ENCODE measurements around the gene ANO7. TPM values are rescaled to one million over a fixed set of nuclear protein-coding genes. Genes with fewer than 3 reads are reported as not detected.

Gene ANO7
- total RNA-seq, 2 experiments from 2014 or later: 3.1 to 4.0 TPM

DNA sequence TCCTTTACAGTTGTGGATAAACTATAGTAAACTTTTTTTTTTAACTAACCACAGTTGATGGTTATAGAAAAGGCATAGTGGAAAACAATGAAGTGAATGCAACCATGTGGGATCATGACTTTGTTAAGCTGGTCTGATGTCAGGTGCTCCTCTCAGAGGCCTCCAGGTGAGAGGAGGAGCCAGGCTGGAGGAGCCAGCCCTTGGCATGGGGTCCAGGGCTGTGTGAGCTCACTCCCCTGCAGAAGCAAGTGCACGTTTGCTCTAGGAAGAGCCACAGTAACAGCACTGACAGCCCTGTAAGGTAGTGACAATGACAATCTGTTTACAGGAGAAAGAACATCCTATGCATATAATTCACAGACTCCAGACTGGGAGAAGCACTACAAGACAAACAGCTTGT is 32.5 kb upstream of the ANO7 start:
- ChIA-PET POLR2A (interaction anchor here (0.8 kb wide), 1 partner anchor 46 kb away, joined by 3 read pairs; no protein-coding TSS in a partner anchor), CTCF (interaction anchor here (0.6 kb wide), 1 partner anchor 79 kb away, joined by 3 read pairs; no protein-coding TSS in a partner anchor)

DNA sequence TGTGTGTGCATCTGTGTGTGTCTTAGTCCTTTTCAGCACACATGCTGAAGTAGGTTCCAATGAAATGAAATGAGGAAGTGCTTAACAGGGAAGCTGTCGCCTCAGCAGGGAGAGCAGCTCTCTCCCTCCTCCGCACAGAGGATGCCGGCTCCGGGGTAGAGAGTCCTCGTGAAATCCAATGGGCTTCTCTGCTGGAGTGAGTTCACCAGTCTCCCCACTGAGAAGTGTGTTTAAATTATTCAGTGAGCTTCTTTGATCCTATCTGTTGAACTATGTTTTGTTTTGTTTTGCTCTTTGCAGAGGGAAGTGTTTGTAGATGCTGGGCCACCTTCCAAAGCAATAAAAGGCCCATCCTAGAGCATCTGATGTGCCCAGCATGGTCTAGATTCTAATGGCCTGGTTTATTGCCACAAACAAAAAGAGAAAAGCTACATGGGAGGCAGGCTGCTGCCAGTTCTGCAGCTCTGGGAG is 31.5 kb upstream of the ANO7 start:
- ChIA-PET CTCF (interaction anchor here (1.7 kb wide), 1 partner anchor 79 kb away, joined by 5 read pairs; no protein-coding TSS in a partner anchor), POLR2A (no interaction called here)

DNA sequence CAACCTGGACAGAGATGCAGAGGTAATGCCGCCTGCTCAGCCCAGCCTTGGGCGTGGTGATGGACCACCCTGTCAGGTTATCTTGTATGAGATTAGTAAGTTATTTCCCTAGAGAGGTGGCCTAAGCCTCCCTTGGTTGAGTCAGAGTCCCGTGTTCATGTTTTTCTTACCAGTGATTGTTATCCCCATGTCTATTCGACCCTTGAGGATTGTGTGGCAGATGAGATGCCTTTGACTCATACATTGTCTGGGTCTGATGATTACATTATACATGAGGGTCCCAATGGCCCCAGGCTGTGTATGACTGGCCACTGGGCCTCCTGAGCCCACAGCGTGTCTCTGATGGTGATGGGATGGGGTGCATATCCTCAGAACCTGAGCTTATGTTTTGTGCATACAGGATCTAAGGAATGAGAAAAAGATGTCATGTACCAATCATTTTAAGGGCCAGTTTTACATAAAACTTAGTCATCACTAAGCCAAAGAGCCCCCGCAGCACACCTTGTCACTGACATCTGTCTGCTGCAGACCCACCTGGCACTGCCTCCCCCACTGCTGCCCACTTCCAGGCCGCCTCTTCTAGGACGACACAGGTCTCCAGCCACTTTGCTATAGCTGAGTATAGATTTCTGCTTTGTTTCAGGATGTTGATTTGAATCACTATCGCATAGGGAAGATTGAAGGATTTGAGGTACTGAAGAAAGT is 30.5 kb upstream of the ANO7 start:
- CTCF ChIA-PET: interaction anchor here (1.7 kb wide), 1 partner anchor 80 kb away, joined by 5 read pairs; no protein-coding TSS in a partner anchor
- POLR2A ChIA-PET: no interaction called here

DNA sequence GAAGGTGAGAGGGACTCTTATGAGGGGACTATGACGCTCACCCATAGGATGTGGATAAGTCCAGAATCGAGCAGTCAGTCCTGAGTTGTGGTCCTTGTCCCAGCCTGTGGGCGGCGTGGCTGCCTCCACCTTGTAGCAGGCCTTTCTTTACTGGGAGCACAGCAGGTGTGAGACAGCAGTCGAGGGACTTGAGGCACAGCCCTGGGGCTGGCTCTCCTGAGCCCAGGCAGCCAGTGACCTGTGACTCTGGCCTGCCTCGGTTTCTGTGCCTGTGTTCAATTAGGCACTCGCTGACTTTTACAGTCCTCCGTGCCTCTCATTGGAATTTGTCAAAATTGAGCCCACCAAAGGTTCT is 30.0 kb upstream of the ANO7 start:
- ChIA-PET CTCF (interaction anchor here (1.7 kb wide), 1 partner anchor 80 kb away, joined by 5 read pairs; no protein-coding TSS in a partner anchor), POLR2A (no interaction called here)

DNA sequence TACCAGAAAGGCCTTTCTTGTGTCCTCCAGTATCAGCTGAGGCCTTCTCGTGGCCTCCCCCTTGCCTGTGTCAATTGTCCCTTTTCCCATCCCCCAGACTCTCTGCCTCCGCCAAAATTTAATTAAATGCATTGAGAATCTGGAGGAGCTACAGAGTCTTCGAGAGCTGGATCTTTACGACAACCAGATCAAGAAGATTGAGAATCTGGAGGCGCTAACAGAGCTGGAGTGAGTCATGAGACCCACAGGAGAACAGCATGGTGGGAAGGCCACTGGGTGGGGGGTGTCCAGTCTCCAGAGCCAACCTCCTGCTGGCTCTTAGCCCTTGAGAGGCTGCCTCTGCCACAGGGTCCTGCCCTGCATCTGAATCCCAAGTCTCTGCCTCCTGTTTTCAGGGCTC is 29.4 kb upstream of the ANO7 start:
- CTCF ChIA-PET: no interaction called here
- POLR2A ChIA-PET: no interaction called here

DNA sequence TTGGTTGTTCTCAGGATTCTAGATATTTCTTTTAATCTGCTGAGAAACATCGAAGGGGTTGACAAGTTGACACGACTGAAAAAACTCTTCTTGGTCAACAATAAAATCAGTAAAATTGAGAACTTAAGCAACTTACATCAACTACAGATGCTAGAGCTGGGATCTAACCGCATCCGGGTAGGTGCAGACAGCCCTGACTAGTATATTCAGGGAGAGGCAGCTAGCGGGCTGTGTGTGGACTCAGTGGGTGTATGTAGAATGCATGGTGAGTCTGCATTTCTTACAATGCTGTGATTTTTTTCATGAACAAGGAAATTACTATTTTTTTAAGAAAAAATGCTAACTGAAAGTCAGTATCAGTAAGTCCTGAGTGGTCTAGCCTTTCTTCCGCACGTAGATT is 28.2 kb upstream of the ANO7 start:
- ChIA-PET POLR2A (no interaction called here), CTCF (no interaction called here)

DNA sequence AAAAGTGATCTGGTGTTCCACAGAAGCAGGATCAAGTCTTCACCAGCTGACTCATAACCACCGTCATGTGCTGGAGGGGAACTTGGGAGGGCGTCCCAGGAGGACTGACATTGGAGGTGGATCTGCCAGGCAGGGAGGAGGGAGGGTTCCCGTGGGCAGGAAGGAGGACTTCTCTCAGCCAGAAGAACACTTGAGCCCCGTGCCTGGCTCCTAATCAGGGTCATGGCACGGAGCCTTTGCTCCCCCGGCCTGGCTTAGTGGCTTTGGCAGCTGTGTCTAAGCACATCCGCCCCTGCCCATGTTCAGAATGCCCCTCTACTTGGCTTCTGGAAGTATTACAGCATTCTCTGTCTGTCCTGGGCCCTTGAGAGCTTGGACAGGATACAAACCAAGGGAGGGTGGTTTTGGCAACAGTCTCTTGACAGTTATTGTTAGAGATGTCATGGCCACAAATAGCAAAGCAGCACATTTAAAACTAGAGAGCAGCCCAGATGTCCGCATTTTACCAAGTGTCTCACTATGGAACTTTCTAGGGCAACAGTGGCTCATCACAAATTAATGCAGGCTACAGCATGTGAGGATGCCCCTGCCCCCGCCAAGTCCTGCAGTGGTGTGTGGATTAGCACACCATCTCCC is 26.7 kb upstream of the ANO7 start:
- POLR2A ChIA-PET: no interaction called here
- CTCF ChIA-PET: no interaction called here

DNA sequence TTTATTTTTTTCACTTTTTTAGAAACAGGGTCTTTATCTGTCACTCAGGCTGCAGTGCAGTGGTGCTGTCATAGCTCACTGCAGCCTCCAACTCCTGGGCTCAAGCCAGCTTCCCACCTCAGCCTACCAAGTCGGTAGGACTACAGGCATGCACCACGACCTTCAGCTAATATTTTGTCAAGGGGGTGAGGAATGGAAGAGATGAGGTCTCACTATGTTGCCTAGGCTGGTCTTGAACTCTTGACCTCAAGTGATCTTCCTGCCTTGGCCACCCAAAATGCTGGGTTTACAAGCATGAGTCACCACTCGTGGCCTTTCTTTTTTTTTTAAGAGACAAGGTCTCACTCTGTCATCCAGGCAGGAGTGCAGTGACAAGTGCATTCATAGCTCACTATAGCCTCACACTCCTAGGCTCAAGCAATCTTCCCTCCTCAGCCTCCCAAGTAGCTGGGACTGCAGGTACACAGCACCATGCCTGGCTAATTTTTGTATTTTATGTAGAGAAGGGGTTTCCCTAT is 24.8 kb upstream of the ANO7 start:
- POLR2A ChIA-PET: no interaction called here
- CTCF ChIA-PET: no interaction called here

DNA sequence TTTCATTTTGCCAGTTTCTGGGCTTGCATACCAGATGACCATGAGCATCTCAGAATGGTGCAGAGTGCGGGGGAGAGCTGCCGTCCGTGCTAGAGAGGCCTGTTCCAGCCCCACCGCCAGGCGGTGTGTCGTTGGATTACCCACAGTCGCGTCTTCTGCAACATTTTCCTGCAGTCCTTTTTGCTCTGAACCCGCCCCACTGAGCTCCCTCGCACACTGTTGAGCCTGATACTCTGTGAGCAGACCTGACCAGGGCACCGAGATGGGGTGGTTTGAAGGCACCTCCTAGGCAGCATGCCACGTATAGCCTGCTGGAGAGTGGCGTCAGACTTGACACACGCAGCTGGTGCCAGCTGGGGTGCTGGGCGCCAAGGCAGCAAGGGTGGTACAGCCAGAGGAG is 20.1 kb upstream of the ANO7 start:
- POLR2A ChIA-PET: no interaction called here
- CTCF ChIA-PET: interaction anchor here (1.1 kb wide), 1 partner anchor 90 kb away, joined by 4 read pairs; no protein-coding TSS in a partner anchor

DNA sequence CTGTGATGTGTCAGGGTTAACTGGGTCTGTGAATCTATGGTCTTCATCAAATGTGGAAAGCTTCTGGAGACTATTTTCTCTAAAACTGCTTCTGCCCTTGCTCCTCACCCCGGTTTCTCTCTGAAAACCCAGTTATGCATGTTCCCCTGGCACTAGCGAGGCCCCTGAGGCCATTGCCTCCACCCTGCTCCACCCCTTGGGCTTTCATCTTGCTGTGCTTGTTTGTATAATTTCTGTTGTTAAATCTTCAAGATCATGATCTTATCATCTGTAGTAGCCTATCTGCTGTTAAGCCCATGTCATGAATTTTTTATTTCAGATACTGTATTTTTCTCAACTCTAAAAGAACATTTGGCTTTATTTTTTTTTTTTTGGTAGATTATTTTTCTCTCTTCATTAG is 14.9 kb upstream of the ANO7 start:
- POLR2A ChIA-PET: no interaction called here
- CTCF ChIA-PET: interaction anchor here (1.5 kb wide), 1 partner anchor 24 kb away, joined by 3 read pairs; no protein-coding TSS in a partner anchor

DNA sequence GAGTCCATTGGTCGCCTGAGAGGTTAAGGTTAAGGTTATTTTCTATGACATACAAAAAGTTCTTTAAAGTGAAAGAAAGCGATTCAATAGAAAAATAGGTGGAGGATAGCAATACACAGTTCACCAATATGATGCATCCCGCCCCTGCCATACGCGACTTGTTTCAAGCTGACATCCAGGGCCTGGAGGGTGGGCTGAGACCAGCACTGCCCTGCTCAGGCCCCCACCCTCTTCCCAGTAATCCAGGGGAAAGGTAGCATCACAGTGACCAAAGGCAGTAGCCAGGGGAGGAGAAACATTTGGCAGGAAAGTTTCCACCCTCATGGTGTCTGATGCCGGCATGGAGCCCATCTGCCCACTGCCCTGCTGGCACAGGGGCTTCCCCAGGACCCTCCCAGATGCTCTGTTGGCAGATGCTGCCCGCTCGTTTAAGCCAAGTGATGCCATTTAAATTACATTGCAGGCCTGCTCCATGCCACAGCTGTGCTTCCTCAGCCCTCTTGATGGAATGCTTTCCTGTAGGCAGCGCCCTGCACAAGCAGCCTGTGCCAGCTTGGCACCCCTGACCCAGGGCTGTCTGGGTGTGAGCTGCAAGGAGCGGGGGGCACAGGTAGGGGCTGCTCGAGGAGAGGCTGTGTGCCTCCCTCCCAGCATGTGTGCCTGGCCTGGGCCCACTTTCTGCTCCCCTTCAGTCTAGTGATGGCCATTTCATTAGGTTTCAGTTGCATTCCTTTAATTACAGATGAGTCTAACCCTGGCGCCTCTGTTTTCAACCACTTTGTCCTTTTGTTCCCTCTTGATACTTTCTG is 10.7 kb upstream of the ANO7 start:
- CTCF ChIA-PET: interaction anchor here (0.7 kb wide), 1 partner anchor 888 kb away, joined by 3 read pairs; no protein-coding TSS in a partner anchor
- POLR2A ChIA-PET: no interaction called here

DNA sequence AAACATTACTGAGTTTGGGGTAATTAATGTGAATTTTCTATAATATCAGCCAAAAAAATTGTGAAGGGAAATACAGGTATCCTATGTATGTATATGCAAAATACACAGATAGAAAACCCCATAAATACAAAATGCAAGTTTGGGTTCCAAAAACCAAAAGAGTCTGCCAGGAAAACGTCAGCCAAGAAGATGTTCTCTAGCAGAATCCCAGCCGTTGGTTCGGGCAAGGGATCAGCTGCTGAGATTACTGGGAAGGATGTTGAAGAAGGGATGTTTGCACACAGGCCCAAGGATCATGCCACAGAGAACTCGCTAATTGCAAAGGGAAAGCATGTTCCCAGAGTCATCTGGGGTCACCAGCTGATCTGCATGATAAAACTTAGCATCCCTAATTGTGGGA is 9.5 kb upstream of the ANO7 start:
- ChIA-PET CTCF (no interaction called here), POLR2A (interaction anchor here (1.8 kb wide), 1 partner anchor 29 kb away, joined by 7 read pairs; the partner anchor contains the start of genes PASK and PPP1R7)

DNA sequence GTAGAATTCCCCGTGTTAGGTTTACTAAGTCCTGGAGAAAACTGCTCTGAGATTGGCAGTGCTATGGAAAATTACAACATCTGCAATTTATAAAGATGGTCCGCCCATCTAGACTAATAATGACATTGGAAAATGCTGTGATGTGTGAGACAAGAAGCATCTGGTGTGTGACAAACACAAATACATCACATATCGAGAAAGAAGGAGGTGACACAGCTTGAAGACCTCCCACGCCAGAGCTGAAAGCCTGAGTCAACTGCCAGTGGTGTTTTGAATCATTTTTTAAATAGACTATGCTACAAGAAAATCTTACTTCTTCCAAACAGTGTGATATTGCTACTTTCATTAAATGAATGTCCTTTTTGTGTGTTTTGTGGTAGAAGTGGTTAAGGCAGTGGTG is 8.6 kb upstream of the ANO7 start:
- POLR2A ChIA-PET: interaction anchor here (0.9 to 1.8 kb wide), 2 partner anchors 30 to 102 kb away, joined by 3 to 7 read pairs; partner anchors contain the start of genes PASK and PPP1R7
- CTCF ChIA-PET: no interaction called here

DNA sequence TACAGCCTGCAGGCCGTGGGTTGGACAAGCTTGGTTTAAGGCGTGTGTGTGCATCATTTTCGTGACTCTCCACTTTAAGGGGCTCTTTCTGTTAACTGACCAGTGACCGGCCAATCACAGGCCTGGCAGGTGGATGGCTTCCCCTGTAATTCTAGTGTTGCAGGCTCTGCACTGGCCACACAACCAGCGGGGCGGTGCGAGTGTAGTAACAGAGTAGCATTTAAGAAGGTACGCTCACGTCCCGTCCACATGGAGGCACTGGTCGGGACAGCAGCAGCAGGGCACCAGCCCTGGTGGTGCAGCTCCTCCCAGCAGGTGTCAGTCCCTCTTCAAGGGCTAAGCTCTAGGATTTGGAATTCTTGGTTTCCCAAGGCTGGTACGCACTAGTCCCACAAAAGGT is 8.0 kb upstream of the ANO7 start:
- CTCF ChIA-PET: no interaction called here
- POLR2A ChIA-PET: interaction anchor here (0.6 to 1.8 kb wide), 3 partner anchors 31 to 261 kb away, joined by 3 to 7 read pairs (median 4); partner anchors contain the start of genes PASK and PPP1R7

DNA sequence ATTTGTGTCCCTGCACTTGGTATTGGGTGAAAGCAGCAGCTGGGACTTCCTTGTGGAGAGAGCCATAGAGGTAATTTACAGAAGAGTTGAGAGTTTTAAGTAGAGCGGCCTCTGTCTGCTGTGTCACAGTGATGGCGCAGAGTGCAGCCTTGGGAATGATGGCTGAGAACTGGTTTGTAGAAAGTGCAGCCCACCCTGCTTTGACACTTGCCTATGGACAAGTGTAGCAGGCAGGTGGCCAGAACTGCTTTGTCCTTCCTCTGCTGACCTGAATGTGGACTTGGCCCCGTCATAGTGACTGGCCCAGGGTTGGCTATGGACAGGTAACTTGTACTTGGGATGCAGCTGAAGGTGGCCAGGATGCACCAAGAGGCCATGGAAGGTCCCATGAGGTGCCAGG is 6.4 kb upstream of the ANO7 start:
- ChIA-PET CTCF (no interaction called here), POLR2A (no interaction called here)

DNA sequence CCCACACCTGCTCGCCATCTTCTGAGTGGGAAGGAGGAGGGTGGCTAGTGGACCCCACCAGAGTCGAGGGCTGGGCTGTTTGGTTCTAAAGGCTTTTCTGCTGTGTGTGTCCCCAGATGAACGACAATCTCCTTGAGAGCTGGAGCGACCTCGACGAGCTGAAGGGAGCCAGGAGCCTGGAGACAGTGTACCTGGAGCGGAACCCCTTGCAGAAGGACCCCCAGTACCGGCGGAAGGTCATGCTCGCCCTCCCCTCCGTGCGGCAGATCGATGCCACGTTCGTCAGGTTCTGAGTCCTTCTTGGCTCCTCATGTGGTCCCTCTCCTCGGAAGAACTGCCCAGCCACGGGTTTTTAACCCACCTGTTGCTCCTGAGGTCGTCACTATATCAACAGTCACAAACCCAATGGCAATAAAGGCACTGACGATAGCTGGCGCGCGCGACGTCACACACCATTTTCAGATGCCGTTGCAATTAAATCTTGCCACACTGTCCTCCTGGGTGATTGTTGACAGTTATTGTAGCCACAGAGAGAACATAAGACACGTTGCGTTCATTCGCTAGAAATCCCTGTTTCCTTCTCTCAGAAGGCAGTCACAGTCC is 5.8 kb upstream of the ANO7 start:
- ChIA-PET CTCF (no interaction called here), POLR2A (no interaction called here)

DNA sequence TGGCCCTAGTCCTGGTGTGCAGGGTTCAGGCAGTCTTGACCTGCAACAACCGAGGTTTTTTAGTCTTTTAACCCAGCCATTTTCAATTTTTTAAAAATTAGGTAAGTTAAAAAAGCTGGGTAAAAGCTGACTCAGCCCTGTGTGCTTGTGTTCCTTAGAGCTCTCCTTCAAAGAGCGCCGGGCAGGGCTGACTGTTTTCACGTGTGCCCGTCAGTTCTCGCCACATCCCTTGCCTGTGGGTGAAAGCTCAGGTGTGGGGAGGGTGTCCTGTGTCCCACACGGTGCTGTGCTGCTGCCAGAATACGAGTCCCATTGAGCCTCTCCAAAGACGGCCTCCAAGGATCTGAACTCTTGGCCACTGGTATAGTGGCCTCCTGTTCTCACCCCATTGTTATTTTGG is 5.3 kb upstream of the ANO7 start:
- CTCF ChIA-PET: no interaction called here

DNA sequence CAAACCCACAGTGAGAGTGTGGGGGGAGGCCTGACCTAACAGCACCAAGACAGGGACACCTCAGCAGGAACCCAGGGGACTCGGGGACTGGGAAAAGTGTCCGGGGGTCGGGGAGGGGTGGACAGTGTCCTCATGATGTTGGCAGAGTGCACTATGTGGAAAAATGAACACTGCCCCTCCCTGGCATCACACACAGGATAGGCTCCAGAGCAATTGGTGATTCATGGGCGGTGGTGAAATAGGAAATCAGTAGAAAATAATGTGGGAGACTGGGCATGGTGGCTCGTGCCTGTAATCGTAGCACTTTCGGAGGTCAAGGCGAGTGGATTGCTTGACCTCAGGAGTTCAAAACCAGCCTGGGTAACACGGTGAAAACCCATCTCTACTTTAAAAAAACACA is 3.6 kb upstream of the ANO7 start:
- POLR2A ChIA-PET: no interaction called here
- CTCF ChIA-PET: no interaction called here

More for the DNA sequence above, 5.3 kb upstream of the ANO7 start:
- POLR2A ChIA-PET: no interaction called here

DNA sequence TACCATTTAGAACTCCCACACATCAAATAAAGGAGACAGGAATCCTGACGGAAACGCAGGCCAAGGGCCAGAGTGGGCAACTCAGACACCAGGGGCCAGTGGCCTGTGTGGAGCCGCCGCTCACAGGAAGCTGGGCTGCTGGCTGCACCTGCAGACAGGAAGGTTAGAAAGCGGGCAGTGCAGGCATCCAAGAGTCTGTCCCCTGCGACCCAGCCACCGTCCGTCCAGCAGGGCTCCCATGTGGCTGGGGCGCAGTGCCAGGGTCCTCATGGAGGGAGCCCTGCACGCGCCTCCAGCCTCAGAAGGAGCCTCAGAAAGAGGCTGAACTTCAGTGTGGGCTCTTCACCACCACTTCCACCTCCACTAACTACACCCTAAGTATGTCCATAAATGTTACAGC is 2.5 kb upstream of the ANO7 start:
- POLR2A ChIA-PET: no interaction called here
- CTCF ChIA-PET: no interaction called here

All from activated CD8-positive, alpha-beta memory T cell treated with anti-CD3 and anti-CD28 coated beads for 36 hours (primary cell).